ENCODE data around the gene AKR1D1.
A peak's percentile ranks its signal among the peaks of the same experiment; 100 is the strongest.
"Not testable (repeated sequence)": the region's sequence is repeated elsewhere in the genome, so short reads cannot be mapped to it uniquely, and the experiment has no call there.

Gene AKR1D1

DNA sequence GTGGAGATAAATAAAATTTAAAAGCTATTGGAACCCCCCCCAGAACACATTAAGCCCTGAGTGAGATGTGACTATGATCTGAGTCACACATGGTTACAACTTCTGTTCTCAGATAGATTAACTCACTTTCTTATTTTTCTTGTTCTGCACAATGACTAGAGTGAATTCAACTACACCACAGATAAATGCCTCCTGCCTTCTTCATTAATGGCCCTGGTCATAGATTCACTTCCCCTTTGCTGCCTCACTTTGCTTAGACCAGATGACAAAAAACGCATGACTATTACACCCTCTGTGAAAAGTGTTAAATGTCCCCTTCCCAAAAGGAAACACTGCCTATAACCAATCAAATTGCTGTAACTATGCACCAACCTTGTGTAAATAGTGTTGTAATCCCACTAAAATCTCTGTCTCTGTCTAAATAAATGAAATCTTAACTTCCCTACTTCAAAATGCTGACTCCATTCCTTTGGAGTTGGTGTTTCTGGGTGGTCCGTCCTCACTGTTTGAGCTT is 49.4 kb downstream of the AKR1D1 start:
- no peak for DNase-seq

DNA sequence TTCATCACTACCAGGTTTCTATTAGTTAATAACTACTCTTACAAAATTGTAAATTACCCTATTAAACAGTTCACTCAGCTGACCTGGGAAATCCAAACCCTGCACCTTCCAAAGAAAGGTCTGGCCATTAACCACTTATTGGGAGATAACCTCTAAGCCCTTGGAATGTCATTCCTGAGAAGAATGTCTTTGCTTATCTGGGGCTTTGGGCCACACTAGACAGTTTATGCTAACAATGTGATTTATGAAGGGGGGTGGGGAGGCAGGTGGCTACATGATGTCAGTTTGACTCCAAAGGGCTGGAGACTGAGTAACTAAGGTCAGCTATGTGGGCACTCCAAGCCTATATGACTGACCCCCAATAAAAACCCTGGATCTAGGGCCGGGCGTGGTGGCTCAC is 50.7 kb downstream of the AKR1D1 start:
- DNase-seq: no peak

DNA sequence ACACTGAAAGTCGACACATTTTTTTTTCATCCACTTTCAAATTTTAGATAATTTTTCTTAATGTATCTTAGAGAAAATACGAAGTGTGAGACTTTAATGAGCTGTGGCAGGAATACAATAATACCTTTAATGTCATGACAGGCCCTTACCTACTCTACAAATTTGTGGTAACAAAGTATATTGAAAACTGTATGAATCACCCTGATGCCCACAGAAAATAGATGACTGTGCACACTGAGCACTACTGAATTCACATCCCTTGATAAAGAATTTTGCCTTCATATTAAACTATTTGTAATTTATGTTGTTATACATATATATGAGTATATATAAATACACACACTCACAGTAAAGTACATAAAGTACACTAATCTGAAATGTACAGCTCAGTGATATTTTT is 51.7 kb downstream of the AKR1D1 start:
- no peak for DNase-seq

DNA sequence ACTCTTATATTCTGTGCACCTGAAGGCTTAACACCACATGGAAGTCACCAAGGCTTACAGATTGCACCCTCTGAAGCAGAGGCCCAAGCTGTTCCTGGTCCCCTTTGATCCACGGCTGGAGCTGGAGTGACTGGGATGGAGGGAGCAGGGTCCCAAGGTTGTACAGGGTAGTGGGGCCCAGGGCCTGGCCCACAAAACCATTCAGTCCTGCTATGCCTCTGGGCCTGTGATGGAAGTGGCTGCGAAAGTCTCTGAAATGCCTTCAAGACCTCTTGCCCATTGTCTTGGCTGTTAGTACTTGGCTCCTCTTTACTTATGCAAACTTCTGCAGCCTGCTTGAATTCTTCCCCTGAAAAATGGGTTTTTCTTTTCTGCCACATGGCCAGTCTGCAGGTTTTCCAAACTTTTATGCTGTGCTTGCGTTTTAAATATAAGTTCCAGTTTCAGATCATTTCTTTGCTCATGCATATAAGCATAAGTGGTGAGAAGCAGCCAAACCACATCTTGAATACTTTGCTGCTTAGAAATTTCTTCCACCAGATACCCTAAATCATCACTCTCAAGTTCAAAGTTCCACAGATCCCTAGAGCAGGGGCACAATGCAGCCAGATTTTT is 53.4 kb downstream of the AKR1D1 start:
- no peak for DNase-seq

DNA sequence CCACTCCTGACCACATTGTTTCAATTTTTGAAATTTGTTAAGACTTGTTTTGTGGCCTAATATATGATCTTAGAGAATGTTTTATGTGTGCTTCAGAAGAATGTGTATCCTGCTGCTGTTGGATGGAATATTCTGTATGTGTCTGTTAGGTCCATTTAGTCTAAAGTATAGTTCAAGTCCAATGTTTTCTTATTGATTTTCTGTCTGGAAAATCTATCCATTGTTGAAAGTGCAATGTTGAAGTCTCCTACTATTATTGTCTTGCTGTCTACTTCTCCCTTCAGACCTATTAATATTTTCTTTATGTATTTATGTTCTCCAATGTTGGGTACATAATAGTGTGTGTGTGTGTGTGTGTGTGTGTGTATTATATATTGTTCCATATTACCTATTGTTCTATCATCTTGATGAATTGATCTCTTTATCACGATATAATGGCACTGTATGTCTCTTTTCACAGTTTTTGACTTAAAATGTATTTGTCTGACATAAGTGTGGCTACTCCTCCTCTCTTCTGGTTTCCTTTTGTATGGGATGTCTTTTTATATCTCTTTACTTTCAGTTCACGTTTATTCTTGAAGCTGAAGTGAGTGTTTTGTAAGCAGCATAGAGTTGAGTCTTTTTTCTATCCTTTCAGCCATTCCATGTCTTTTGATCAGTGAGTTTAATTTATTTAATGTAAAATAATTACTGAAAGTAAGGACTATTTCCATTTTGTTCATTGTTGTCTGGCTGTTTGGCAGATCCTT is 61.3 kb downstream of the AKR1D1 start:
- no peak for DNase-seq

DNA sequence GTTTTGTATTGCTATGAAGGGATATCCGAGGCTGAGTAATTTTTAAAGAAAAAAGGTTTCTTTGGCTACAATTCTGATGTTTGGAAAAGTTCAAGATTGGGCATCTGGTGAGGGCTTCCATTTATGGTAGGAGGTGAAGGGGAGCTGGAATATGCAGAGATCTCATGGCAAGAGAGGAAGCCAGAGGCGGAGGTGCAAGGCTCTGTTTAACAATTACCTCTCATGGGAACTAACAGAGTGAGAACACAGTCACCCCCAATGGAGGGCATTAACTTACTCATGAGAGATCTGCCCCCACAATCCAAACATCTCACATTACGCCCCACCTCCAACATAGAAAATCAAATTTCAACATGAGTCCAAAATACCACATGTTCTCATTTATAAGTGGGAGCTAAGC is 62.0 kb downstream of the AKR1D1 start:
- no peak for DNase-seq

DNA sequence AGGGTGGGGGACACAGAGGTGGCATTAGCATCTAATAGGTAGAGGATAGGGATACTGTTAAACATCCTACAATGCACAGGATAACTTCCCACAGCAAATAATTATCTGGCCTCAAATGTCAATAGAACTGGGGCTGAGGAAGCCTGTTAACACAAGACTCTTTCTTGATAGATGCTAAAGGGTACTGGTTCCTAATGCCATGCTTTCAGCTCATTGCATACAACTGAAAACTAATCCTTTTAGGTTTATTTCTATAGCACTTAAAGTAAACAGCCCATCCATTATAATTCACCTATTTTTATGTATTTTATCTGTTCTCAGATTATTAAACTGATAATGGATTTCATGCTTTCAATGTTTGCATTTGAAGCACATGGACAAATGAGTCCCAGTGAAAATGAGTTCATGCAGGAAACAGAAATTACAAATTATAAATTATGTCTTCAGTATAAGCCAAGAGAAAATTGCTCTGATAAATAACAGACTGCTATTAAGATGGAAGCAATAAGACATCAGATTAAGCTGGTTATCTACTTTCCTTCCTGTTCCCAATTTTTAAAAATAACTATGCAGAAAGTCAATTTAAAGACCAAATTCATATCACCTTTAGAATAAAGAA is 66.4 kb downstream of the AKR1D1 start:
- no peak for DNase-seq

DNA sequence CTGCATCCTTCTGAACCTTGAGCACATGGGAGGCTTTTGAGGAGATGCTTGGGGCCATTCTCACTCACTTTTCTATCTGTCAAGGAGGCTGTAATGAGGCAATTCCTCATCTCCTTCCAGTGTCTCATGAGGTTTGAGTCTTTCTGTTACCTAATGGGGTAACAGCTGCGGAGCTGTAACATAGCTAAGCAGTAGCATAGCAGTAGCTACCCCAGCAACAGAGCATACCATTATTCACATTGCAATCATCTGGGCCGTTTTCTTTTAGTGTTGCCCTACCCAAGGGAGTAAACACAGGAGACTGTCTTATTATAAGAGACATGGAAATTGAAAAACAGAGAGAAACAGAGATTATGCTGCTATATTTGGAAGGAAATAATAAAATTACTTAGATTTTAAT is 68.7 kb downstream of the AKR1D1 start:
- DNase-seq: no peak

DNA sequence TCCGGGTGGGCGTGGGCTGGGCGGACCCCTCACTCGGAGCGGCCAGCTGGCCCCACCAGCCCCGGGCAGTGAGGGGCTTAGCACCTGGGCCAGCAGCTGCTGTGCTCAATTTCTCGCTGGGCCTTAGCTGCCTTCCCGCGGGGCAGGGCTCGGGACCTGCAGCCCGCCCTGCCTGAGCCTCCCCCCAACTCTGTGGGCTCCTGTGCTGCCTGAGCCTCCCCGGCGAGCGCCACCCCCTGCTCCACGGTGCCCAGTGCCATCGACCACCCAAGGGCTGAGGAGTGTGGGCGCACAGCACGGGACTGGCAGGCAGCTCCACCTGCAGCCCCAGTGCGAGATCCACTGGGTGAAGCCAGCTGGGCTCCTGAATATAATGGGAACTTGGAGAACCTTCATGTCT is 70.0 kb downstream of the AKR1D1 start:
- not testable (repeated sequence) for DNase-seq

DNA sequence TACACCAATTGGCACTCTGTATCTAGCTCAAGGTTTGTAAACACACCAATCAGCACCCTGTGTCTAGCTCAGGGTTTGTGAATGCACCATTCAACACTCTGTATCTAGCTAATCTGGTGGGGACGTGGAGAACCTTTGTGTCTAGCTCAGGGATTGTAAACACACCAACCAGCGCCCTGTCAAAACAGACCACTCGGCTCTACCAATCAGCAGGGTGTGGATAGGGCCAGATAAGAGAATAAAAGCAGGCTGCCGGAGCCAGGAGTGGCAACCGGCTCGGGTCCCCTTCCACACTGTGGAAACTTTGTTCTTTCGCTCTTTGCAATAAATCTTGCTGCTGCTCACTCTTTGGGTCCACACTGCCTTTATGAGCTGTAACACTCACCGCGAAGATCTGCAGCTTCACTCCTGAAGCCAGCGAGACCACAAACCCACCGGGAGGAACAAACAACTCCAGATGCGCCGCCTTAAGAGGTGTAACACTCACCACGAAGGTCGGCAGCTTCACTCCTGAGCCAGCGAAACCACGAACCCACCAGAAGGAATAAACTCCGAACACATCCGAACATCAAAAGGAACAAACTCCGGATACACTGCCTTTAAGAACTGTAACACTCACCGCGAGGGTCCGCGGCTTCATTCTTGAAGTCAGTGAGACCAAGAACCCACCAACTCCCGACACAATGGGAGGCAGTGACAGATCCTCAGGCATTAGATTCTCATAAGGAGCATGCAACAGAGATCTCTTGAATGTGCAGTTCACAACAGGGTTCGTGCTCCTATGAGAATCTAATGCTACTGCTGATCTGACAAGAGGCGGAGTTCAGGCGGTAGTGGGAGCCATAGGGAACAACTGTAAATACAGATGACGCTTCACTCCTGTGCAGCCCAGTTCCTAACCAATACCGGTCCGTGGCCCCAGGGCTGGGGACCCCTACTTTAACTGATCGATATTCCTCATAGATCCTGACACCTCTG is 70.8 kb downstream of the AKR1D1 start:
- DNase-seq: peak; percentile 45

DNA sequence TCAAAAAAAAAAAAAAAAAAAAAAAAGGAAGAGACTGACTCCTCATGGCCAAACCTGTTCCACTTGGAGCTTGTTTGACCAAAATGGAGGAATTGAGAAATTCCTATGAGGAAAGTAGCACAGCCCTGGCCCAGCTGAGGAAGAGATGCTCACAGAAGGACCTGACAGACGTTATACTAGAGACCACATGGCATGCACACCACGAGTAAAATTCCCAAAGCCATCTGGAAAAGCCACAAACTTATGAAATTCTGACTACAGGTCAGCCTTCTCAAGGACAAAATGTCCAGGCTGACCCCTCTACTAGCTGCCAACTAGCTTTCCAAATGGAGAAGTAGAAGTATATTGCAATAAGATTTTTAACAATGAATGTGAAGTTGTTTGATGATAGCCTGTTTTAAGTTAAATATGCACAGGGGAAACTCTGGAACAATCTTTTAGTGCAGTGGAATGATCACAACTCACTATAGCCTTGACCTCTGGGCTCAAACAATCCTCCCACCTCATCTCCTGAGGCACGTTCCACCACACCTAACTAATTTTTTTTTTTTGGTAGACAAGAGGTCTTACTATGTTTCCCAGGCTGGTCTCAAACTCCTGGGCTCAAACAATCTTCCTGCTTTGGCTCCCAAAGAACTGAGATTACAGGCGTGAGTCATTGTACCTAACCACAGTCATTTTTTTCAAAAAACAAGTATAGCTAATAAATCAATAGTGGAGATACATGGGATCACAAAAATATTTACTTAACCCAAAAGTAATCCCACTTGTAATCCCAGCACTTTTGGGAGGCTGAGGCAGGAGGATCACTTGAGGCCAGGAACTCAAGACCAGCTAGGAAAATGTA is 75.7 kb downstream of the AKR1D1 start:
- DNase-seq: no peak

DNA sequence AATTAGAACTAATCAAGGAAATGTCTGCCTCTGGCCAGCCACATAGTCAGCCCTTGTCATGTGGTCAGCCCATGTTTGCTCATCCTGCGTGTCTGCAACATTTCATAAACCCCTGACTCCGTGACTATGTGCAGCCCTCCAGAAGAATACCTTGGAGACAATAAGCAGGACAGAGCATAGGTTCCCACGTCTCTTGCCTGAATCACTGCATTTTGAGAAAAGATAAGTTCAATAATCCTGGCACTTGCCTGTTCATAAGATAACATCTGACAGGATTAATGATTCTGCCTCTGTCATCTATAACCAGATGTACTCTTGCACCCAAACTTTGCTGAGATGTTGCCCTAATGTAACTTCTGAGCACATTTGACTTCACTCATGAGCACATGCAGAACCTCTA is 78.4 kb downstream of the AKR1D1 start:
- DNase-seq: no peak

DNA sequence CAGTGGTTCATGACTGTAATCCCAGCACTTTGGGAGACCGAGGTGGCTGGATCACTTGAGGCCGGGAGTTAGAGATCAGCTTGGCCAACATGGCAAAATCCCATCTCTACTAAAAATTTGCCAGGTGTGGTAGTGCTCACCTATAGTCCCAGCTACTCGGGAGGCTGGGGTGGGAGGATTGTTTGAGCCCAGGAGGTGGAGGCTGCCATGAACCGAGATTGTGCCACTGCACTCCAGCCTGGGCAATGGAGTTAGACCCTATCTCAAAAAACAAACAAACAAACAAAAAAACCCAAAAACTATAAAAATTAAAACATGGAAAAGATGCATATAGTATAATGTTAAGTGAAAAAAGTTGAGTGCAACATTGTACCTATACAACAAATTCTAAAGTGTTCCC is 81.4 kb downstream of the AKR1D1 start:
- DNase-seq: no peak

DNA sequence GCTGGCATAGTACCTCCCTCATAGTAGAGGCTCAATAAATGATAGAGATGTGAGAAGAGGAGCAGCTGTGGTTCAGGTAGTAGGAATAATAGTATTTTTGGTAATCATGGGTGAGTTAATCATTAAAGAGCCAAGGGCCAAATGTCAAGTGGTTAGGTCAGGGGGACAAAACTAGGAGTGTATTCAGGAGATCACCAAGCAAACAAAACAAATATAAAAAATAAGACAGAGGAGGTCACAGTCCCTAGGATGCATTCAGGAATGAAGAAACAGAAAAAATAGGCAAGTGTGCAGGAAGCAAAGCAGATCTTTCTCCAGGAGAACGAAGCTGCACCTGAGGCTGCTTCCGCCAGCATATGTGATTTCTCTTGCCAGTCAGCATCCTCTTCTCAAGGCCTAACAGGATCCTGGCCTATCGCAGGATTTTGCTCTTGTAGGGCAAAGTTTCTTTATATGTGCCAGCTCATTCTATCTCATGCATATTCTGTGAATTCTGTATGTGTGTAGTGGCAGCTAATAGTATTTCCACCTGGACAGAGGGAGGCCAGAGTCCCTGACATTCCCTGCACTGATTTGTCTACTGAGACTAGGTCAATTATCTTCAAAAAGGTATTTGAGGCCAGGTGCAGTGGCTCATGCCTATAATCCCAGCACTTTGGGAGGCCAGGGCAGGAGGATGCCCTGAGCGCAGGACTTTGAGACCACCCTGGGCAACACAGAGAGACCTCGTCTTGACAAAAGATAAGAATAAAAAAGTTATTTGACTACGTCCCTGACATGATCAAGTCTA is 82.7 kb downstream of the AKR1D1 start:
- no peak for DNase-seq

DNA sequence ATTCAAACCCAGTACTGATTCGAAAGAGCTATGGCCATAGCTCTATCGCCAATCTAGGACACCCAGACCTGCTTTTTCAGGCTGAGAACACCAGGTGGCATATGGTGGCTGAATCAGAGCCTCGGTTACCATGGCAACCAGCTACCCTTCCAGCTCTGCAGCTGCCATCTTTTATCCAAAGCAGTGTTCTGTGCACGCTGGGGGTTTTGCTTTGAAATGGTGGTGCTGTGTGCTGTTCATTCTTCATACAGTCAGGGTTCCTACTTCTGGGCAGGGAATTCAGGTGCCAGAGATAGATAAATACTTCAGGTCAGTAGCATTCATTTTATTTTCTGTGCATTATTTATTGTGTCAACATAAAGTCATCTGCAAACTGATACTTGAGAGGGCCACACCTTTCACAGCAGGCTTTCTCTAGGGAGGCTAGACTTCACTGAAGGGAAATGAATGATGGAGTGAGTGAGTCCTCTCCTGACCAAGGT is 85.4 kb downstream of the AKR1D1 start:
- DNase-seq: peak; percentile 81

DNA sequence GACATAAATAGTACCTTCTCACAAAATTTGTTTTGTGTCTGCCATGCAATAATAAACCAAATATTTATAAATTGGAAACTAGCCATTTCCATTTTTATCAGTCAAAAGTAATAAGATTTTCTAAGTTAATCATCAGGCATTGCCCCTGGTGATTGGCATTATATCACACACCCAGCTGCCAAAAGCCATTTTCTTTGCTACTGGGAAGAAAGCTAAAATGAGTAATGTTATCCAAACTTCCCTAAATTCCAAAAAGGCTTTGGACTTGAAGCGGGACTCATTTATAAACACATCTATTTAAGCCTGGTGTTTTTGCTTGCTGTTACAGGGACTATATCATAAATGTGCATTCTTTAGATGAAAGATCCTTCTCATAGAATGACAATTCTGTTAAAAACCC is 86.0 kb downstream of the AKR1D1 start:
- DNase-seq: no peak

DNA sequence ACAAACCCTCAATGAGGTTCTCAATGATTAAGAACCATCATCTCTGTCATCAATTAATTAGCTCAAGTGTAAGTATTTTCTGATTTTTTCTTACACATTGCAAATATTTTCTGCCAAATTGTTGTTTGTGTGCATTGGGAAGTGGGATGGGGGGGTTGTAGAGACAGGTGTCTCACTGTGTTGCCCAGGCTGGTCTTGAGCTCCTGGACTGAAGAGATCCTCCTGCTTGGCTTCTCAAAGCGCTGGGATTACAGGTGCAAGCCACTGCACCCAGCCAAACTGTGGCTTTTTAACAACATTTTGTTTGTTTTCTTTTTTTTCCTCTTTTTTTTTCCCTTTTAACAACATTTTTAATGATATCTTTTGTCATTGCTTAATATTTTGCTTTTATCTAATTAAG is 87.5 kb downstream of the AKR1D1 start:
- no peak for DNase-seq

DNA sequence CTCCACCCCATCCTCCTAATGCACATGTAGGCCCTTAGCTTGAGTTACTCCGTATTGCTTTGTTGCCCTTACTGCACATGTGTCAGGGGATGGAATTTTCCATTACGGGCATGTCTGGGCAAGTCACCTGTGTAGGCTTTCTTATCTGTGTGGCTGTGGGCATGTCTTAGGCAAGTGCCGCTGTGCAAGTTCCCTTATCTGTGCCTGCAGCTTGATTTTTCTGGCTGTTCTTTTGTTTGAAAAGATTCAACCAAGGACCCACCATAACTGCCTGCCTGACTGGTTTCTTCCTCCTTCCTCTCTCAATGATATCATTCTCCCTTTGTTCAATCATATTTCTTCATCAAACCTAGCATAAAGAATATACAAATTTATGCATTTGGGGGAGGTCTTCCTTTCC is 88.5 kb downstream of the AKR1D1 start:
- DNase-seq: no peak

DNA sequence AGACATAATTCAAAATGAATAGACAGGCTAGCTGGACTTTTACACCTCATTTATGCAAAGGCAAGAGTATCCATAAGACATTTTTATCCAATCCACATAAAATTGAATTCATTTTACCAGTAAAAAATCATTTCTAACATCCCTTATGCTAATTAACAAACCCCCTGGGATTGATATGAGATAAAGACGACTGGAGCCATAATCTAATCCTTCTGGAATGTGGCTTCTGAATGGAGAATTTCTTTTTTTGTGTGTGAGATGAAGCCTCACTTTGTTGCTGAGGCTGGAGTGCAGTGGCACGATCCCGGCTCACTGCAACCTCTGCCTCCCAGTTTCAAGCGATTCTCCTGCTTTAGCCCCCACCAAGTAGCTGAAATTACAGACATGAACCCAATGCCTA is 90.4 kb downstream of the AKR1D1 start:
- DNase-seq: no peak

DNA sequence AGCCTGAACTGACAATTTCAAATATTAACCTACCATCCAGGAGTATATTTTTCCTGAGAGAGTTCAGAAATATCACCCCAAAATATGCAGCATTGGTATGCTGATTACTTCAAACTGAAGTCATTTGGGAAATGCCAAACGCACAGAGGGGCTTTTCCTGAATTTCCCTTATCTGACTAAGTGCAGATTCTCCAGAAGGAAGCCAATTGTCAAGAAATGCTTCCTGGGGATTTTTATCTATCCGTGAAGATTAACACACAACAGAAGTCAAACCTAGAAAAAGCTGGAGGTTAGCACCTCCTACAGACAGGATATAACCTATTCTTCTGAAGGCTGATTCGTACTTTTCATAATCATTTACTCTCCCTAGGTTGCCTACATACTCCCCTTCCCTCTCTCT is 91.0 kb downstream of the AKR1D1 start:
- no peak for DNase-seq

DNA sequence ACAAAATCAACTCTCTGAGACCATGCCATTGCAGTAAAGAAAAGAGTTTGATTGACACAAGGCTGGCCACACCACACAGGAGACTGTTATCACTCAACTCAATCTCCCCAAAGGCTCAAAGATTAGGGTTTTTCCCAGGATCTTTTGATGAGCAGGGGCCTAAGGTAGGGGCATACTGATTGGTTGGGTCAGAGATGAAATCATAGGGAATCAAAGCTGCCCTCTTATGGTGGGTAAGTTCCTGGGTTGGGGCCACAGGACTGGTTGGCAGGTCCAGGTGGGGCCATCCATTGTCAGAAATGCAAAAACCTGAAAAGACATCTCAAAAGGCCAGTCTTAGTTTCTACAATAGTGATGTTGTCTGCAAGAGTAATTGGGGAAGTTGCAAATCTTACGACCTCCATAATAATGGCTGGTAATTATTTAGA is 91.6 kb downstream of the AKR1D1 start:
- no peak for DNase-seq
